OCI-M1 (cell line): Measurements from ENCODE around the gene FLT3LG.

ENCODE experiments used
- DNase-seq: peaks from one replicate; lab custom pipeline; 2025; lab: John Stamatoyannopoulos, UW

FLT3LG gene

GRCh38 chr19:49473868-49474541 lies at the start of gene FLT3LG:
FLT3LG (plus strand) TSS chr19:49474215; CDS start chr19:49474640, 425 bp downstream.
- peak; percentile 96 for DNase-seq

GRCh38 chr19:49425178-49425577 lies 48.8 kb upstream of the FLT3LG start, which contains the start of gene GFY:
GFY (plus strand) TSS chr19:49425388; CDS start chr19:49426431, 1,043 bp downstream.
- DNase-seq: no peak

GRCh38 chr19:49425922-49426592 lies 48.0 kb upstream of the FLT3LG start:
- peak; percentile 43 for DNase-seq

- DNase-seq: no peak
These were observed 46.7 kb upstream of the FLT3LG start for GRCh38 chr19:49427339-49427738.

- DNase-seq: peak; percentile 37
These were observed 46.0 kb upstream of the FLT3LG start for GRCh38 chr19:49427855-49428546.

GRCh38 chr19:49428547-49429451 lies 45.2 kb upstream of the FLT3LG start:
- no peak for DNase-seq

- DNase-seq: peak; percentile 33
These were observed 43.8 kb upstream of the FLT3LG start for GRCh38 chr19:49430172-49430677.

GRCh38 chr19:49430678-49431329 lies 43.2 kb upstream of the FLT3LG start:
- peak; percentile 10 for DNase-seq

GRCh38 chr19:49431330-49431749 lies 42.7 kb upstream of the FLT3LG start:
- DNase-seq: no peak

- DNase-seq: no peak
These were observed 41.6 kb upstream of the FLT3LG start for GRCh38 chr19:49432141-49433073.

GRCh38 chr19:49433240-49433901 lies 40.6 kb upstream of the FLT3LG start:
- DNase-seq: no peak

GRCh38 chr19:49434907-49435583 lies 39.0 kb upstream of the FLT3LG start:
- no peak for DNase-seq

- no peak for DNase-seq
These were observed 38.3 kb upstream of the FLT3LG start for GRCh38 chr19:49435670-49436069.

GRCh38 chr19:49436381-49437017 lies 37.5 kb upstream of the FLT3LG start:
- DNase-seq: peak; percentile 46

GRCh38 chr19:49437231-49437630 lies 36.8 kb upstream of the FLT3LG start:
- no peak for DNase-seq

- DNase-seq: no peak
These were observed 35.8 kb upstream of the FLT3LG start for GRCh38 chr19:49438261-49438660.

GRCh38 chr19:49439836-49440235 lies 34.2 kb upstream of the FLT3LG start:
- no peak for DNase-seq
